HG03565 (cell line): ENCODE data around the gene RRBP1.
A peak's percentile ranks its signal among the peaks of the same experiment; 100 is the strongest.

Source experiments
- ATAC-seq: cut with Tn5 transposase; IDR thresholded peaks from one replicate; pipeline ENCODE4 v1.9.1; 2021; ENCODE audit warnings: mild to moderate bottlenecking, moderate library complexity; ENCODE audit not compliant: unreplicated experiment

RRBP1 gene

DNA sequence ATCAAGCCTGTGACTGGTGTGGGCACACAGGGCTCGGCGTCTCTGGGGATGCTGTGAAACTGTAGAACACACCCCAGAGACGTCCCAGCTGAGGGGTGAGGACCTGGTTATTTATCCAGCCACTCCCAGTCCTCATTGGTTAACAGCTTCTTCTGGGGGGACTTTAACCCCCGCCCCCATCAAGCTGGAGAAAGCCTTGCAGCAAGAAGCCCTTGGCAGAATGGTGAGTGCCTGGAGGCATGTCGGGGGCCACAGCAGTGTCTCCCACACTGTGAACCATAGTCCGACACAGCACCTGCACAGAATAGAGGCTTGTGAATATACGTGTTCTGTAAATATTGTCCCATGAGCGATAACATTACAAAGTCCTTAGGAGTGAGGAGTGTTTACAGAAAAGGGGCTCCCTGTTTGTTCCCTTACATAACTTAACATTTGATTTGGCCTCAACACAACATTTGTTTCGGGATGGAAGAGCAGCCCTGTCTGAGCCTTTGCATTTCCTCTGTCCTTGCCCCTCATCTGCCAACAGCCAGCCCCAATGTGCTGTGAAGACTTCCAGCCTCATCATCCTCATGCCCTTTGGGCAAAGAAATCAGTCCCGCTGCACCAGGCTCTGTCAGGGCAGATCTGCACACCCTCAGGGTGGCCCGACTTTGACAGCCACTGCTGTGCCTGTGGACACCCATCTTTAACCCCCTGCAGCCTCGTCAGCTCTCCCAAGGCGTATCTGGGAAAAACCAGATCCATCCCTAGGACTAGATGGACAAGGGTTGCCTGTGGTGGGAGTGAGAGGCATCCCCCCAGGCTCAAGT is 2.2 kb upstream of the RRBP1 start:
- no peak for ATAC-seq

DNA sequence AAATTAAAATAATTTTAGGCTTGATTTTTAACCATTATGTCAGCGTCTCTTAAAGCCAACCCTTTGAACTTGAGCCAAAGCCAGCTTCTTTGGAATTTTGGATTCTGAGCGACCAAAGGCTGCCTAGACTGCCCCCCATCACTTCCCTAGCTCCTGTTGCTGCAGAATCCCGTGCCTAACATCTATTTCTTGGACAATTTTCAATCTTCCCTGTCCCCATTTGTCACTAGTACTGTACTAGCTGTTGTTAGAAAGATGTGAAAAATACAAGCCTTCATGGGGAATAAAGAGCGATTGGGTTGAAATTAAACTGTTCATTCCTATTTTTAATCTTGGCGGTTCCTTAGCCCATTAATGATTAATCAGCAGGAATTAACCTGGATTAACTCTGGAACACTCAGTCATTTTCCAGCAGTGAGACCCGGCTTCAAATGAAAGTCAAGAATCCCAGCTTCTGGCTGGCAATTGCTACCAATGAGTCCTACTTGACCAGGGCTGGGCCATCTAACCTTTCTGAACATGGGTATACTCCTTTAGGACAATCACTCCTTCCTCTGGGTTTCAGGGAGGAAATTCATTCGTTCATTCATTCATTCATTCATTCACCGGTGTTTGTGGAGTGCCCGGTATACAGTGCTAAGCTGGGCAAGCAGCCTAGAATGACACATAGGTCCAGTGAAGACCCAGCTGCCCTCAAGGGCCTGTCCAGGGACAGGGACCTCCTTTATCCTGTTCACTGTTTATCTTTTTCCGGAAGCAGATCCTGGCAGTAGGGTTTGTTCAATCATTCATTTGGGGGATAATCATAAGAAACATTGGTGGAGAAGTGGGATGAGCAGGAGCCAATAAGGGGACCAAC is 1.4 kb upstream of the RRBP1 start:
- ATAC-seq = no peak

DNA sequence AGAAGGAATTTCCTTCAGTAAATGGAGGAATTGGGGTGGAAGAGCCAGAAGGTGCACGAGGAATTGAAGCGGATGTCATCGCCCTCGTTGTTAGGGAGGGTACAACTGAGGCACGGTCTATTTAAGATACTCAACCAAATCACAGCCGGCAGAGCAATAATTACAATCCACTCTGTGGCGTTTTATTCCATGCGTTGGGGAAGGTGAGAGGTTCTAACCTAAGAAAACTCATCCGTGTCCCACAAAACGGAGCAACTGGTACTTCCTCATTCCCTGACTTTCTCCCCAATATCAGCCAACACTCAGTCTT is 802 bp upstream of the RRBP1 start:
- no peak for ATAC-seq

DNA sequence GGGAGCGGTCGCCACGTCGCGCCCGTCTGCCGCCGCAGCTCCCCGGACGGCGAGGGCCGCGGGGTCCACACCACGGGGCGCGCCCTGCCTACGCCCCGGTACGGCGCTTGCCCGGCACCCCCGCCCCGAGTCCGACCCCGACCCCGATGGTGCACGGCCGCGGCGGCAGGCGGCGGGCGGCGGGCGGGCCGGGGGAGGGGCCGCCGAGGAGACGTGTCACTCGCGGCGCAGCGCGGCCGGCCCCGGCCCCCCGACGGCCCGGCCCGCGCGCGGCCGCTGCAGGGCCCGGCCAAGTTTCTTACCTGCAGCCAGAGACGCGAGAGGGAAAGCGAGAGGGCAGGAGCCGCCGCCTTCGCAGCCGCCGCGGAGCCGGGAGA is 328 bp downstream of the RRBP1 start:
- peak; percentile 1 for ATAC-seq

DNA sequence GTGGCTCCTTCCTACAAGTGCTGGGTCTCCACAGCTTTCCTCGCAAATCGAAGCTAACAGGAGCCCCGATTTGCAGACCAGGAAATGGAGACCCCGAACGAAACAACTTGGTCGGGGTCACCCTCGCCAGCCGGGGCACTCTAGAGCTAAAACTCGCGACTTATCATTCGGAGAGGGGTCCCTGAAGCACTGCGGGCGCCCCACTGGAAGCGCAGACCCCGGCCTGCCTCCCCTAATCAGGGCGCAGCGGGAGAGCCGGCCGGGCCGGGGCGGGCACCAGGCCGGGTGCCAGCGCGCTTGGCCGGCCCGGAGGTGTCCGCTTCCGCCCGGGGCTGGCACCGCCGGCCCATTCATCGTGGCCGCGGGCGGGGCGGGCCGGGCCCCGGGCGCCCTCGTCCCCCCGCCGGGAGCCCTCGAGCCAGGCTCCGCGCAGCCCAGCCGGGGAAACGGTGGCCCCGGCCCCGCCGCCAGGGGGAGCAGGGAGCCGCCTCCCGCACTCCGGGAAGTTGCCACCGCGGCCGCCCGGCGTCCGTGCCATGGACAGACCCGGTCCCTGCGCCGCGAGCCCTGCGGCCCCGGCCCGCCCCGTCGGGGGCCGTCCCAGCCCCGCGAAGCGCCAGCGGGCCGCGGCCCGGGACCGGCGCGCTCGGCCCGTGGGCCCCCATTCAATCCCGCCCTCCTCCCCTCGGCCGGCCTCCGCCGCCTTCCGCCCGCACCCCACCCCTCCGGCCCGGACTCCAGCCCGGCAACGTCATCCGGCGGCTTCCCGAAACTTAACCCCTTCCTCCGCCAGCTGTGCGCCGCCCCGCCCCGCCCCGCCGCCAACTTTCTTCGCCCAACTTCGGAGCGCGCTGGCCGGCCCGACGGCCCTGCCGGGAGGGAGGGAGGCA is 961 bp downstream of the RRBP1 start:
- peak; percentile 36 for ATAC-seq

DNA sequence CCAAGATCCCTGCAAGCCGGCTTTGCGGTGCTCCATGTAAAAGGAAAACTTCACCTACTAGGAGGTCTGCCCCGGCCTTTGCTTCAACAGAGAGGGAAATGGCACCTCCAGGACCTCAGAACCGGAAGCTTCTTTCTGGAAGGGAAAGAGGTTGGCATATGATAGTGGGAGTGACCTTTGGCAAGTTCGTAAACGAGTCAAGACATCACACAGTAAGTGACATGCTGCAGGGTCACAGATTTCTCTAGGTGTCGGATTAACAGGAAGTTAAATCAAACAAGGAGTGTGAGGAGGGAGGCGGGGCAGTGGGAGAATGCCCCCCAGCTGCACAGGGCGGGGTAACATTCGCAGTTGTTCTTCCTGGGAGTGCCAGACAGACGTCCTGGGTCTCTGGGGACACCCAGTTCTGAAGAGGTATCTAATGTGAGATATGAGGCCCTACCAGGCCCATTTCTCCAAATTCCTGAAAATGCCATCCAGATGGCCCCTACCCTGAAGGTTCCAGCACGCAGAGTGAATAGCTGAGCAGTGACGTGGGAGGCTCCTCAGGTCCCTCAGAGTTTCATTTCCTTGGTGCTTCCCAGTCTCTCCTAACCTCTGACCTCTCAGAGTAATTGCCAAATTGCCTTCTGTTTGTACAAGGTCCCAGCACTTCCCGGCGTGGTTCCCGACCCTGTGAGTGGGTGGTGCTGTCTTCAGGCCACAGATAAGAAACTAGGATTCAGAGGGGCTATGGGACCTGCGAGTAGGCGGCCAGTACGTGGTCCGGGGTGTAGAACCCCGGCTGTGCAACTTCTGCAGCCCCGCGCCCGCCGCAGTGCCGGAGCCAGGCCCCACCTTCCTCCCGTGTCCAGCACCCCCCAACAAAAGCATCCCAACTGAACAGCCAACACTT is 1.9 kb downstream of the RRBP1 start:
- ATAC-seq = no peak

DNA sequence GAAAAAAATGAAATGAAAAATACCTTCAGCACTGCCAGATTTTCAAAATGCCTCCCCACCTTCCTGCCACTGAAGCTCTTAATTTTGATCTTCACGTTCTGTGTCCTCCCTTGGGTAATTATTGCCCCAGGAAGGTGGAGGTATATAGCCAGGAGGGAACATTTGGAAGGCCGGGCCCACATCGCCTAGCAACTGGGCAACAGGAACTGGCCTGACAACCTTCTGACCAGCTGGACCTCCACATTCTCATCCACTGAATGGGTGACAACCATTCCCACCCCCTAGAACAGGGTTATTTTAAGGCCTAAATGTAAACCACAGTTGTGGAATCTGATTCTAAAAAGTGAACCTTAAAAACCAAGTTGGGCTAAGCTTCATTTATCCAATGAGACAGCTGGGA is 3.2 kb downstream of the RRBP1 start:
- no peak for ATAC-seq

DNA sequence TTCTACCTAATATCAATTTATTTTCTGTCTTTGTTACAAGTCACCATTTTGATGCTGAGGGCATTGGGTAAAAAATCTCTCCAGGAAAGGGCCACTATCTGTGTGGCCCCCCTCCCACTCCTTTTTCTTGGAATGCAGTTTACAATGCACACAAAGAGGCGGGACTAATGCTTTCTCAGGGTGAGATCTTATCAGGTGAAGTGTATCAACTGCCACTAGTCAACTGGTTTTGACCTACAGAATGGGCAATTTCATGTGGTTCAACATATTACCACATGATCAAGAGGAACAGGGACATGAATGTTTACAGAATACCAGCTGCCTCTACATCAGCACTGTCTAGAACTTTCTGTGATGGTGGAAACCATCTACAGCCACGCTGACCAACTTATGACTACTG is 3.7 kb downstream of the RRBP1 start:
- no peak for ATAC-seq

DNA sequence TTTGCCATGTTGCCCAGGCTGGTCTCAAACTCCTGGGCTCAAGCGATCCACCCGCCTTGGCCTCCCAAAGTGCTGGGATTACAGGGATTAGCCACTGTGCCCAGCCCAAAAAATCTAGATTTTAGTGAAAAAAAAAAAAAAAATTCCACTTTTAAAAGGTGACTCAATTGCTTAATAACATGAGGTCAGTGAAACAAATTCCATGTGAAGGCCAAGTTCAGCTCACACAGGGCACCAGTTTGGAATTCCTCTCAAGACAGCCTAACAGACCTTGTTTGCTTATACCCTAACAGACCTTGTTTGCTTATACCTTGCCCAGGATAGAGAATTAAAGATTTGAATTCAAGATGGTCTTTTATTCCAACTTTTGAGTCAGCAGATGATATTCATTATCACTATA is 5.1 kb downstream of the RRBP1 start:
- ATAC-seq = no peak

DNA sequence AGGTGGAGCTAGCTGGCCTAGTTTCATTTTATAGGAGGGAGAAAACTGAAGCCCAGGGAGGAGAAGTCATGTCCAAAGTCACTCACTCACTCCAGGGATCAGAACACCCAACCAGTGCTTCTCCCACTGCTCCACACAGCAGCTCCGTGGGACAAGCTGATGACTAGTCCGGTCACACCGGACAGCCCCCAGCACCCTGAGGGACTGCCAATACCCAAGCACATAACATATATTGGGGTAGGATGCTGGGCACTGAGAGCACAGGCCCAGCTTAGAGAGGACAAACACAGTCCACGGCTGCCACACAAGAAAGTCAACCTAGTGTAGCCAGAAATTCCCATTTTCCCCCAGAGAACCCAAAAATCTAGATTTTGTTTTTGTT is 5.7 kb downstream of the RRBP1 start:
- ATAC-seq = no peak

DNA sequence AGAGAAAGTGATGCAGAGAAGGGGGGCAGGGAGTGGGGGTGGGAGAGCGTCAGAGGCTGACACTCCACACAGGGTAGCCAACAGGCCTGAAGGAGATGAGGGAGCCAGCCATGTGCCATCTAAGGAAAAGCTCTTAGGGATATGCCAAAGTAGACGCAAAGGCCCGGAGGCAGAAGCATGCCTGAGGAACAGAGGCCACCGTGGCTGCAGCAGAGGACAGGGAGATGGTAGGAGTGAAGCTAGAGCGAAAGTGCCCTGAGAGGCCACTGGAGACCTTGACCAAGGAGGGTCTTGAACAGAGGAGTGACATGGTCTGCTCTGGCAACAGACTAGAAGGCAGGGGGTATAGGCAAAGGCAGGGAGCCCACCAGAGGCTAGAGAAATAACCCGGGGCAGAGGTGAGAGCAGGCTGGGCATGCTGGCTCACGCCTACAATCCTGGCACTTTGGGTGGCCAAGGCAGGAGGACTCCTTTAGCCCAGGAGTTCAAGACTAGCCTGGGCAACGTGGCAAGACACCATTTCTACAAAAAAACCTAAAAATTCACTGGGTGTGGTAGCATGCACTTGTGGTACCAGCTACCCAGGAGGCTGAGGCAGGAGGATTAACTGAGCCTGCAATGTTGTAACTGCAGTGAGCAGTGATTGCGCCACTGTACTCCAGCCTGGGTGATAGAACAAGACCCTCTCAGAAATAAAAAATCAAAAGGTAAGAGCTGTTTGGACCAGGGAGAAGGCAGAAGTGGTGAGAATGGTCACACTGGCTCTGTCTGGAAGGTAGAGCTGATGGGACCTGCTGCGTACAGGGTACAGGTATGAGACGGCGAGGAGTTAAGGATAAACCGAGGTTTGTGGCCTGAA is 6.3 kb downstream of the RRBP1 start:
- no peak for ATAC-seq

DNA sequence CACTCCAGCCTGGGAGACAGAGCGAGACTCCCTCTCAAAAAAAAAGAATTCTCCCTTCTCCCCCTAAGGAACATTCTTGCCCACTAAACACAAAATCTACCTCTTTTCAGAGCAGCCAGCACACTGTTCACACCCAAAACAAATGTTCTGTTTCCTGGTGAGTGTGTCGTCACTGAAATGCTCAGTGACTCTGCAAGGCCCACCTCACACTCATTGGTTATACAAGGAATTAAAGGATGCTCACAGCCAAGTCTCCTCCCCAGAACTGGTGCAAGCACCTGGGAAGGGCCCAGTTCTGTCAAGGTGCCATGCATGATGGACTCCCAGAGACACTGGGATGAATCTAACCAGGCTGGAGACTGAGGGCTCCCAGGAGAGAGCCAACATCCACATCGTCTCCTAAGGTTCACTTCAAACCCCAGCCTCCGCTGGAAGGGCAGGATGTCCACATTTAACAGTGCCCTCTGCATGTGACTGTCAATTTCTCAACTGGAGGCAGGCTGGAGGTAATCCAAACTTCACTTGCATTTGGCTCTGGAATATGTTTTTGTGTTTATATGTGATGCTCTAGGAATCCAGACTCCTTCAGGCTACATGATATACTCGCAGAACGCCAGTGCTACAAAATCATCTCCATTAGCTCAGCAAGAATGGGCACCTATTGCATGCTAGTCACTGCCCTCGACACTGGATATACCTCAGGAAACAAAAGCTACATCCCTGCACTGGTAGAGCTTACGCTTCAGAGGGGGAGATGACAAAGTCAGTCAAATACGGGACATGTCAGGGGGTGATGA is 7.1 kb downstream of the RRBP1 start:
- no peak for ATAC-seq

DNA sequence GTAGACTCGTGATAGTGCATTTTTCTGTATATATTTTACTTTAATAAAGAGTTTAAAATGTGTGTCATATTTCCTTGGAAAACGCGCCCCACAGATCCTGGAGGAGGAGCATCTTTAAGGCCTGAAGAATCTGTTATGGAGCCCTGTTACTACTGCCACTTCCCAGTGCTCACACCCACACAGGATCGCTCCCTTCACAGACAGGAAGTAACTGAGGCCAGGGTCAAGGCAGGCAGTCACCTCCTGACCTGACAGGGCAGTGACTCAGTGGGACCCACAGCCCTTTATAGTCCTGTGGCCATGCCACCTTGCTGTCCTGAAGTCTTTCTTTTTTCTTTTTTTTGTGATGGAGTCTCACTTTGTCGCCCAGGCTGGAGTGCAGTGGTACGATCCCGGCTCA is 9.0 kb downstream of the RRBP1 start:
- no peak for ATAC-seq

DNA sequence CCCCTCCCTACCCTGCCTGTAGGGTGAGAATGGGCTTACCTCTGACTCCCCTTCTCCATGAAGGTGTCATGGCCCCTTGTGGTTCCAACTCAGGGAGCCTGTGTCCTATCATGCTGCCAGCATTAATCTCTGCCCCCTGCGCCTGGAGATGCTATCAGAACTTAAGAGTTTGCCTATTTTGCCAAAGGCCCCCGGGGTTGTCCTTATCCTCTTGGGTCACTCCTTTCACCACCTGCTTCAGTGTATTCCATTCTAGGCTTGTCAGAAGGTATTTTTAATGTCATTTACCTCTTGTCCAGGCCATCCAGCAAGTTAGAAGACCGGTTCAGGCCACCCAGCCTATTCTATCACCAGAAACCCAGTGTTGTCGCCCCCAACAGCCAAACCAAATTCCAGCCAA is 10.5 kb downstream of the RRBP1 start:
- no peak for ATAC-seq

DNA sequence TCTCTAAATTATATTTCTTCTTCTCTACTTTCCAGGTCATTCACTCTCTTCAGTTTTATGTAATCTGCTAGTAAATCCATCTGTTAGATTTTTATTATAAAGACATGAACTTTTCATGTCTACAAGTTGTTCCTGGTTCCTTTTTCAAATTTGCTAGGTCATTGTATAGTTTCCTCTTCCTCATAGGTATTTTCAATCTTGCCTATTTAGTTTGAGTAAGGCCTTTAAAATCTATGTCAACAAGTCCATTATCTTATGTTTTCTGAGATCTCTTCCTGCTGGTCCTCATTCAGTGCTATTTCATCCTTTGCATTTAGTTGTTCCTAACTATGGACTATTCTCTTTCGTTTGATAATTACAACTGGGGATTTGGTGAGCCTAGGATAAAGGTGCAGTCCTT is 11.0 kb downstream of the RRBP1 start:
- no peak for ATAC-seq

DNA sequence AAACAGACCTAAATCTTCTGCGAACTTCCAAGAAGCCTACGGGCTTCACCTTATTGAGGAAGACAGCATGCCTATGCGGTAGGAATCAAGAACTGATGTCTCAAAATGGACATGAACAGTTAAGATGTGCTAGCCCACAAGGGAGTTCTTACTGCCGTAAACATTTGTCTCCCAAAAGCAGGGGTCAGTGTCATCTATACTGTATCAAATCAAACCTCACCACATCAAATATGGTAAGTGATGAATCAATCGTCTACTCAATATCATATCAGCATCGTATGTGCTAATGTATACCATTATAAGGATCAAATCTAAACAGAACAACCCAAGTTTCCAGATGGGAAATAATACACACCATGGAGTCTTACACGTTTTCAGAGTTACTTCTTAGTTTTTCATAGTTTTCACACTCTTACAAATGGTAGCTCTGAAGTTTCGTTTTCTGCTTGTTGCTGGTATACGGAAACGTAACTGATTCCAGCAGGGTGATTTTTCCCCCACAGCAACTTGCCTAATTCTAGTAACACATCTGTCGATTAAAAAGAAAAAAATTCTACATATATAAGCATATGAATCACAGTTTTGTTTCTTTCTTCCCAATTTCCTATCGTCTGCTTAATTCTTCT is 12.6 kb downstream of the RRBP1 start:
- no peak for ATAC-seq

DNA sequence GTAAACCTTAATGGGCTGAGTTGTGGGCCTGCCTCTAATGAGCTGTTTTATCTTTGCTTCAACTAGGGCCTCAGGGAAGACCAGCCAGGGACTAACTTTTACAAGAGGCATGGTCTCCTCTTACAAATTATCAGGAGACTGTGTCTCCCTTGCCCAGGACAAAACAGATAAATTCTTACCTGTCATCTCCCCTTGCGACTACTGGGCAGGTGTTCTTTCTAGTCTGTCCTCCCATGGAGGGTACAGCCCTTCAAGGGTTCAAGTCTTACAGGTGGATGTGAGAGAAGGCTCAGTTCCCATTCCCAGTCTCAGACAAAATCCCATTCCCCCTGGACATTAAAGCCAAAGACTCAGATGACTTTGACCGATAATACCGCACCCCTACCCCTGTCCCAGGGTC is 13.6 kb downstream of the RRBP1 start:
- ATAC-seq = no peak

DNA sequence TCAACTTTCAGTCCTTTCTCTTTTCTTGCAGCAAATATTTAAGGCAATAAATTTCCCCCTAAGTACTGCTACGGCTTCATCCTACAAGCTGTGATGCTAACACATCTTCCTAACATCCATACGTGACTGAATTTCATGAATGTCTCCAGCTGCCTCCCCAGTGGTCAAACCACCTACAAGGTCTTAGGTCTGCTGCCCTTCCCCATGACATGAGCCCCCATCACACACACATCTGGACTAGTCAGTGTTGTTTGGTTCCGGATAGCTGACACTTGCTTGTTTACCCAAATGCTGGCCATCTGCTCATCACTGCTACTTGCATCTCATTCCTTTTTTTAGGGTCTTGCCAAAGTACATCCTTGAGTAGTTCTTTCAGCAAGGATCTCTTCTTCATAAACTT is 14.6 kb downstream of the RRBP1 start:
- ATAC-seq = no peak
